ENCODE measurements around the gene MYO1E.

DNA sequence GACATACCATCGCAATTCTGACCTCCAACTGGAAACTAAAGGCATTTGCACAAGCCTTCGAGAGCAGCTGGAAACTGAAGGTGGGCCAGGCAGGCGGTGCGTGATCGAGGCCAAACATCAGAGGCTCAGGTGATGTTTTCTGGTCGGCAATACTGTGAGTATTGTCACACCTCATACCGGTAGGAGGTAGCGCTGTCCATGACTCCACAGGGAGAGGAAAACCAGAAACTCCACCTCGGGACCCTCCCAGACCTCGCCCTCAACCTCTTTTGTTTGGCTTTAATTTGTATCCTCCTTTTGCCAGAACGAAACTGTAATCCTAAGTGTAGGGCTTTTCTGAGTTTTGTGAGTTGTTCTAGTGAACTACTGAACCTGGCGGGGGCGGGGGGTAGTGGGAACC, 122.4 kb downstream of the MYO1E start:
- no peak for TF ChIP-seq HDAC2 (IDR thresholded peaks at IDR 0.05; ENCODE audit: borderline replicate concordance in 1 of 2, low read depth in 2 of 2, low read length in 2 of 2)
- TF ChIP-seq, protein P1, sequence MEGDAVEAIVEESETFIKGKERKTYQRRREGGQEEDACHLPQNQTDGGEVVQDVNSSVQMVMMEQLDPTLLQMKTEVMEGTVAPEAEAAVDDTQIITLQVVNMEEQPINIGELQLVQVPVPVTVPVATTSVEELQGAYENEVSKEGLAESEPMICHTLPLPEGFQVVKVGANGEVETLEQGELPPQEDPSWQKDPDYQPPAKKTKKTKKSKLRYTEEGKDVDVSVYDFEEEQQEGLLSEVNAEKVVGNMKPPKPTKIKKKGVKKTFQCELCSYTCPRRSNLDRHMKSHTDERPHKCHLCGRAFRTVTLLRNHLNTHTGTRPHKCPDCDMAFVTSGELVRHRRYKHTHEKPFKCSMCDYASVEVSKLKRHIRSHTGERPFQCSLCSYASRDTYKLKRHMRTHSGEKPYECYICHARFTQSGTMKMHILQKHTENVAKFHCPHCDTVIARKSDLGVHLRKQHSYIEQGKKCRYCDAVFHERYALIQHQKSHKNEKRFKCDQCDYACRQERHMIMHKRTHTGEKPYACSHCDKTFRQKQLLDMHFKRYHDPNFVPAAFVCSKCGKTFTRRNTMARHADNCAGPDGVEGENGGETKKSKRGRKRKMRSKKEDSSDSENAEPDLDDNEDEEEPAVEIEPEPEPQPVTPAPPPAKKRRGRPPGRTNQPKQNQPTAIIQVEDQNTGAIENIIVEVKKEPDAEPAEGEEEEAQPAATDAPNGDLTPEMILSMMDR (IDR thresholded peaks at IDR 0.05; ENCODE audit: control extremely low read depth in 1 of 3, insufficient read depth in 1 of 3, low read depth in 1 of 3, low read length in 3 of 3): no peak
- TF ChIP-seq, protein P2, sequence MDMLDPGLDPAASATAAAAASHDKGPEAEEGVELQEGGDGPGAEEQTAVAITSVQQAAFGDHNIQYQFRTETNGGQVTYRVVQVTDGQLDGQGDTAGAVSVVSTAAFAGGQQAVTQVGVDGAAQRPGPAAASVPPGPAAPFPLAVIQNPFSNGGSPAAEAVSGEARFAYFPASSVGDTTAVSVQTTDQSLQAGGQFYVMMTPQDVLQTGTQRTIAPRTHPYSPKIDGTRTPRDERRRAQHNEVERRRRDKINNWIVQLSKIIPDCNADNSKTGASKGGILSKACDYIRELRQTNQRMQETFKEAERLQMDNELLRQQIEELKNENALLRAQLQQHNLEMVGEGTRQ (IDR thresholded peaks at IDR 0.05; ENCODE audit: low read length): no peak
- no peak for TF ChIP-seq JUN (IDR thresholded peaks at IDR 0.05; ENCODE audit: low read depth, low read length)
